A549 (cell line): Measurements from ENCODE around the gene USH1C. TPM values are rescaled to one million over a fixed set of nuclear protein-coding genes. Genes with fewer than 3 reads are reported as not detected.

Experiments
- ATAC-seq, 2 experiments: fragments of 200-7000 bp in 1 of 2; fragments of >200 bp in 1 of 2; cut with Nextera tagmentation in 1 of 2; cut with Tn5 transposase in 1 of 2; 3 replicates each; pipeline versions ENCODE4 v1.8.0 to v1.9.1; 2018 to 2020; ENCODE audit warnings: mild to moderate bottlenecking in 1 of 2, moderate library complexity in 1 of 2
- CTCF ChIA-PET: fragments of 300-600 bp; sonication (Branson Sonifier 250); formaldehyde crosslinking; extraction: SDS; loops from one replicate; lab custom pipeline; 2021; ENCODE audit warnings: antibody characterized with exemption, inconsistent platforms; lab: Yijun Ruan, JAX
- POLR2A ChIA-PET: fragments of 350-600 bp; formaldehyde crosslinking; extraction: SDS; loops from one replicate; lab custom pipeline; 2021; ENCODE audit warnings: antibody characterized with exemption, inconsistent platforms; lab: Yijun Ruan, JAX
- DNase-seq, 2 experiments: peaks; one replicate each; pipeline versions ENCODE4 v3.0.0 to v3.0.0-alpha.2; 2011 to 2016; ENCODE audit warnings: low read depth in 1 of 2, low spot score in 1 of 2
- FAIRE-seq: peaks from 2 replicates; lab custom pipeline; 2011; peaks lifted over from hg19 to GRCh38; lab: Jason Lieb, UNC
- H3K27ac ChIP-seq, 2 experiments: fragments of >200 bp; sonication (Bioruptor Twin); formaldehyde crosslinking; 3 replicates each; pipeline ENCODE4 v1.5.1; 2016 to 2017
- H3K4me1 ChIP-seq: fragments of >200 bp; sonication (Bioruptor Twin); formaldehyde crosslinking; 3 replicates; pipeline ENCODE4 v1.6.1; 2016
- H3K4me2 ChIP-seq: fragments of >200 bp; sonication (Bioruptor Twin); formaldehyde crosslinking; 3 replicates; pipeline ENCODE4 v1.6.1; 2016
- H3K4me3 ChIP-seq: fragments of >200 bp; sonication (Bioruptor Twin); formaldehyde crosslinking; 3 replicates; pipeline ENCODE4 v1.5.1; 2016
- H3K9me3 ChIP-seq: fragments of >200 bp; sonication (Bioruptor Twin); formaldehyde crosslinking; 3 replicates; pipeline ENCODE4 v1.6.1; 2016
- ATOH8 ChIP-seq: fragments of 250-450 bp; sonication (Bioruptor Pico); IDR thresholded peaks from 2 replicates; pipeline ENCODE4 v1.5.0; 2020; ENCODE audit warnings: low read depth, mild to moderate bottlenecking, moderate library complexity
- CBX2 ChIP-seq: fragments of 200-600 bp; sonication (generic); IDR thresholded peaks from 2 replicates; pipeline ENCODE4 v1.6.1; 2016; ENCODE audit warnings: low read depth, mild to moderate bottlenecking, borderline replicate concordance
- CHD2 ChIP-seq: fragments of 150-350 bp; IDR thresholded peaks from 2 replicates; pipeline ENCODE4 v1.6.1; 2014; ENCODE audit warnings: low read length; ENCODE audit not compliant: partially characterized antibody
- CHD4 ChIP-seq: fragments of 200-600 bp; sonication (generic); IDR thresholded peaks from 2 replicates; pipeline ENCODE4 v1.6.1; 2016; ENCODE audit warnings: antibody characterized with exemption, mild to moderate bottlenecking, borderline replicate concordance
- EHF ChIP-seq: fragments of 250-450 bp; sonication (Bioruptor Pico); IDR thresholded peaks from 2 replicates; pipeline ENCODE4 v1.5.0; 2020; ENCODE audit warnings: mild to moderate bottlenecking
- ELK1 ChIP-seq: fragments of 150-350 bp; IDR thresholded peaks from 2 replicates; pipeline ENCODE4 v1.6.1; 2014; ENCODE audit warnings: low read depth, mild to moderate bottlenecking, low read length
- ESRRA ChIP-seq: fragments of 150-350 bp; IDR thresholded peaks from 2 replicates; pipeline ENCODE4 v1.6.1; 2014; ENCODE audit warnings: mild to moderate bottlenecking, low read length, borderline replicate concordance
- FOSB ChIP-seq: fragments of 250-450 bp; sonication (Bioruptor Pico); IDR thresholded peaks from 2 replicates; pipeline ENCODE4 v1.5.0; 2020; ENCODE audit warnings: mild to moderate bottlenecking, moderate library complexity
- FOSL2 ChIP-seq, 2 experiments: fragments of 450-650 bp in 1 of 2; fragments of >200 bp in 1 of 2; sonication (Bioruptor Twin) in 1 of 2; formaldehyde crosslinking; IDR thresholded peaks; 2 replicates each; pipeline versions ENCODE4 v1.5.0 to v1.6.1; 2016 to 2020; ENCODE audit warnings: mild to moderate bottlenecking in 1 of 2, moderate library complexity in 1 of 2
- FOXS1 ChIP-seq: fragments of 250-450 bp; sonication (Bioruptor Pico); IDR thresholded peaks from 2 replicates; pipeline ENCODE4 v1.5.0; 2020; ENCODE audit warnings: mild to moderate bottlenecking, moderate library complexity
- HOXA7 ChIP-seq: fragments of 250-450 bp; sonication (Bioruptor Pico); IDR thresholded peaks from 2 replicates; pipeline ENCODE4 v1.5.0; 2020; ENCODE audit warnings: mild to moderate bottlenecking, moderate library complexity
- HOXB5 ChIP-seq: fragments of 250-450 bp; sonication (Bioruptor Pico); IDR thresholded peaks from 2 replicates; pipeline ENCODE4 v1.5.0; 2020; ENCODE audit warnings: mild to moderate bottlenecking, moderate library complexity
- JUNB ChIP-seq: fragments of >200 bp; sonication (Bioruptor Twin); formaldehyde crosslinking; IDR thresholded peaks from 2 replicates; pipeline ENCODE4 v1.6.1; 2016
- MAFK ChIP-seq: fragments of 450-650 bp; IDR thresholded peaks from 2 replicates; pipeline ENCODE4 v1.6.1; 2014; ENCODE audit not compliant: partially characterized antibody
- MYC ChIP-seq: IDR thresholded peaks from 2 replicates; pipeline ENCODE4 v1.6.1; 2012; ENCODE audit warnings: mild to moderate bottlenecking, inconsistent platforms, low read length, improper control_type of control experiment, borderline replicate concordance
- NR3C1 ChIP-seq: fragments of >200 bp; sonication (Bioruptor Twin); formaldehyde crosslinking; IDR thresholded peaks from 3 replicates; pipeline ENCODE4 v1.6.1; 2017
- POLR2A ChIP-seq: IDR thresholded peaks from 2 replicates; pipeline ENCODE4 v1.6.1; 2012; ENCODE audit warnings: mild to moderate bottlenecking, low read length
- RCOR1 ChIP-seq: fragments of 150-350 bp; IDR thresholded peaks from 2 replicates; pipeline ENCODE4 v1.6.1; 2014; ENCODE audit warnings: antibody characterized with exemption, low read length, low read depth
- REST ChIP-seq: fragments of 200-600 bp; sonication (generic); IDR thresholded peaks from 2 replicates; pipeline ENCODE4 v1.6.1; 2016; ENCODE audit warnings: antibody characterized with exemption, mild to moderate bottlenecking, moderate library complexity
- RFX5 ChIP-seq: fragments of 450-650 bp; IDR thresholded peaks from 2 replicates; pipeline ENCODE4 v1.7.1; 2014; ENCODE audit warnings: antibody characterized with exemption, mild to moderate bottlenecking, moderate library complexity
- SMC3 ChIP-seq: fragments of >200 bp; sonication (Bioruptor Twin); formaldehyde crosslinking; IDR thresholded peaks from 3 replicates; pipeline ENCODE4 v1.6.1; 2018; ENCODE audit warnings: inconsistent platforms
- SREBF2 ChIP-seq: fragments of 450-650 bp; IDR thresholded peaks from 2 replicates; pipeline ENCODE4 v1.6.1; 2014; ENCODE audit warnings: mild to moderate bottlenecking, moderate library complexity
- TP53 ChIP-seq: fragments of 250-450 bp; sonication (Bioruptor Pico); IDR thresholded peaks from 2 replicates; pipeline ENCODE4 v1.5.0; 2021; ENCODE audit warnings: mild to moderate bottlenecking, moderate library complexity
- WGBS: methylation state at CpG from one replicate; pipeline ENCODE4 v1.1.6; 2017; ENCODE audit errors: missing lambda C conversion rate; 5-methylcytosine and 5-hydroxymethylcytosine counted together
- polyA plus RNA-seq, 4 experiments: library from polyadenylated mRNA; depleted of rRNA in 3 of 4; stranded (reverse); fragments of >200 nt; fragmentation: RNase III in 1 of 4; extraction: RNeasy Plus Mini Kit Qiagen cat#74134 plus additional on column Dnase treatment in 1 of 4; gene quantifications; 2 replicates in 3 of 4; 3 replicates in 1 of 4; pipeline ENCODE4 v1.2.3, GENCODE V29; 2011 to 2017
- TF ChIP-seq, protein P1 (sequence below): fragments of >200 bp; sonication (Bioruptor Twin); formaldehyde crosslinking; IDR thresholded peaks from 3 replicates; pipeline ENCODE4 v1.6.1; 2016

Gene USH1C
- polyA plus RNA-seq, 2 of the 4 experiments (the other 2 are of a cell fraction), result 3.2 to 8.6 TPM

DNA sequence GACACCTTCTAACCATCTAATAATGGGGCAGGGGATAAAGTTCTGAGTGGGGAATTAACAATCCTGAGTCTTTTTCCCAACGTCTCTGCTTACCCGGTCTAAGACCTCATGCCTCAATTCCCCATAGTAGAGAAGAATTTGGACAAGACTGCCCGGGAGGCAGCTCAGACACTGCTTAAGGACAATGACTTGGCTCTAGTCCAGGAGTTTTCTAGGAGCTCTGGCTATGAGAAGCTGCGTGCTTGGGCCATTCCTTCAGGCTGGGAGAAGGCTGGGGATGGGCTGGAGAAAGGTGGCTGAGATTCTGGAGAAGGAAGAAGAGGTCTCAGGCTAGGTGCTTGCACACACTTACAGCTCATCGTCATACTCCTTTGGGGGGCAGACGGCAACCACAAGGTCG lies 47.8 kb downstream of the USH1C start:
- no peak overlapping the region for H3K4me2 ChIP-seq
- ChIA-PET POLR2A (no interaction called here), CTCF (interaction anchor here (1.1 to 45.8 kb wide), 6 partner anchors 9 to 266 kb away, joined by 3 to 1119 read pairs (median 7); partner anchors contain the start of gene KCNJ11)
- no peaks in the 10 kb centered on the region for H3K9me3 ChIP-seq
- FAIRE-seq, result no peak
- WGBS, result 53% methylated on average over 7 of the region's 7 CpGs
- TF ChIP-seq RCOR1 (no peak), CHD2 (no peak)
- no peak for DNase-seq
- no peak overlapping the region for H3K27ac ChIP-seq
- ATAC-seq, result no peak
- no peak overlapping the region for H3K4me3 ChIP-seq
- no peaks in the 10 kb centered on the region for H3K4me1 ChIP-seq

- no peak for FAIRE-seq
Observed at GRCh38 chr11:17494019-17494418, 50.2 kb downstream of the USH1C start.

DNA sequence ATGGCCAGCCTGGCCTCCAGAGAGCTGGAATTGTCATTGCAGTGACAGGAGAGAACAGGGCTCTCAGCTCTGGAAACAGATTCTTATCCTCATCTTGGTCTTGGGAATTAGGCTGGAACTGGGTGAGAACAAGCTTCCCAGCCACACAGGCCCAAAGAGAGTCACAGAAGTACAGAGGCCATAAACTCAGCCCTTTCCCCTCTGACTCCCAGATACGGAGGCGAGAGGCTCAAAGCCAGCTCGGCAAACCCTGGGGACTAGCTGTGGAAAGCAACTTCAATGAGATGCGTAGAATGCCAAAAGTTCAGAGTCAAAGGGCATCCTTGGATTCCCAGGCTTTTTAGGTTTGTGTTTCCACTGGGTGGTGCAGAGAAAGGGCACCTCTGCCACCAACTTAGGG lies 53.3 kb downstream of the USH1C start:
- FAIRE-seq, result no peak
- ATAC-seq, result no peak
- CTCF ChIA-PET, result interaction anchor here (1.1 to 45.8 kb wide), 5 partner anchors 9 to 137 kb away, joined by 3 to 1119 read pairs (median 6); partner anchors contain the start of gene KCNJ11
- POLR2A ChIA-PET, result no interaction called here
- H3K27ac ChIP-seq, result no peak overlapping the region
- no peak overlapping the region for H3K4me3 ChIP-seq
- WGBS, result 72% methylated on average over 4 of the region's 4 CpGs
- DNase-seq, result no peak
- no peaks in the 10 kb centered on the region for H3K4me1 ChIP-seq
- no peaks in the 10 kb centered on the region for H3K9me3 ChIP-seq
- H3K4me2 ChIP-seq, result no peak overlapping the region
- TF ChIP-seq ESRRA, result no peak
- TF ChIP-seq POLR2A, result no peak
- TF ChIP-seq RFX5, result no peak
- no peak for TF ChIP-seq SREBF2
- TF ChIP-seq FOSL2 (IDR thresholded peaks at IDR 0.05), result no peak
- TF ChIP-seq FOSL2 (CRISPR knock-in tag; IDR thresholded peaks at IDR 0.05), result no peak
- TF ChIP-seq FOSB (CRISPR knock-in tag), result no peak
- TF ChIP-seq TP53, result no peak
- no peak for TF ChIP-seq SMC3
- TF ChIP-seq CHD2, result no peak
- TF ChIP-seq FOXS1 (CRISPR knock-in tag), result no peak
- TF ChIP-seq HOXB5, result no peak
- no peak for TF ChIP-seq EHF (CRISPR knock-in tag)
- no peak for TF ChIP-seq NR3C1
- TF ChIP-seq ATOH8, result no peak

More at GRCh38 chr11:17494019-17494418, 50.2 kb downstream of the USH1C start:
- Histone ChIP-seq H3K9me3 (no peaks in the 10 kb centered on the region), H3K4me1 (no peaks in the 10 kb centered on the region), H3K27ac (no peak overlapping the region), H3K4me3 (no peak overlapping the region), H3K4me2 (no peak overlapping the region)
- no peak for ATAC-seq
- ChIA-PET CTCF (interaction anchor here (0.8 to 45.8 kb wide), 5 partner anchors 12 to 109 kb away, joined by 3 to 1119 read pairs (median 4); partner anchors contain the start of gene KCNJ11), POLR2A (no interaction called here)
- WGBS, result 68% methylated on average over 6 of the region's 6 CpGs
- DNase-seq, result no peak
- no peak for TF ChIP-seq MAFK
- no peak for TF ChIP-seq MYC
- no peak for TF ChIP-seq CHD4
- TF ChIP-seq HOXA7 (CRISPR knock-in tag), result no peak
- TF ChIP-seq CBX2, result no peak
- TF ChIP-seq REST, result no peak
- TF ChIP-seq JUNB, result no peak
- TF ChIP-seq ELK1, result no peak
- TF ChIP-seq, protein P1, sequence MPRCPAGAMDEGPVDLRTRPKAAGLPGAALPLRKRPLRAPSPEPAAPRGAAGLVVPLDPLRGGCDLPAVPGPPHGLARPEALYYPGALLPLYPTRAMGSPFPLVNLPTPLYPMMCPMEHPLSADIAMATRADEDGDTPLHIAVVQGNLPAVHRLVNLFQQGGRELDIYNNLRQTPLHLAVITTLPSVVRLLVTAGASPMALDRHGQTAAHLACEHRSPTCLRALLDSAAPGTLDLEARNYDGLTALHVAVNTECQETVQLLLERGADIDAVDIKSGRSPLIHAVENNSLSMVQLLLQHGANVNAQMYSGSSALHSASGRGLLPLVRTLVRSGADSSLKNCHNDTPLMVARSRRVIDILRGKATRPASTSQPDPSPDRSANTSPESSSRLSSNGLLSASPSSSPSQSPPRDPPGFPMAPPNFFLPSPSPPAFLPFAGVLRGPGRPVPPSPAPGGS, result no peak
